ENCODE results near the gene CCDC33.

The CCDC33 gene

GRCh38 chr15:74200412-74200815, 35.7 kb upstream of the CCDC33 start (continued):
- peak; percentile 38; the same call in 1 of the 2 replicates for TF ChIP-seq PRDM10 (tag by site-specific recombination; IDR thresholded peaks at IDR 0.05)
- 0 out of 2 replicates have a peak, but pooled peaks have one; percentile 67 for TF ChIP-seq PATZ1 (tag by site-specific recombination; IDR thresholded peaks at IDR 0.05)
- TF ChIP-seq HOXC10 (CRISPR knock-in tag; IDR thresholded peaks at IDR 0.05), result no peak
- 0 out of 2 replicates have a peak, but pooled peaks have one; percentile 30 for TF ChIP-seq IKZF3 (tag by site-specific recombination; IDR thresholded peaks at IDR 0.05)
- no peak for TF ChIP-seq PBX3 (CRISPR knock-in tag; IDR thresholded peaks at IDR 0.05)
- no peak for TF ChIP-seq ZNF16 (tag by site-specific recombination; IDR thresholded peaks at IDR 0.05; ENCODE audit: low read depth)
- no peak for TF ChIP-seq ZNF132 (tag by site-specific recombination; IDR thresholded peaks at IDR 0.05; ENCODE audit: borderline replicate concordance)
- no peak for TF ChIP-seq GLI2 (tag by site-specific recombination; IDR thresholded peaks at IDR 0.05; ENCODE audit: borderline replicate concordance, low read depth)
- TF ChIP-seq ZEB2 (tag by site-specific recombination; IDR thresholded peaks at IDR 0.05), result peak; percentile 10; the same call in 1 of the 2 replicates
- TF ChIP-seq ZNF621 (tag by site-specific recombination; IDR thresholded peaks at IDR 0.05), result no peak
- no peak for TF ChIP-seq ZNF157 (tag by site-specific recombination; IDR thresholded peaks at IDR 0.05)
- no peak for TF ChIP-seq ZBTB8A (tag by site-specific recombination; IDR thresholded peaks at IDR 0.05)
- no peak for TF ChIP-seq ZNF133 (tag by site-specific recombination; IDR thresholded peaks at IDR 0.05)
- TF ChIP-seq ZNF19 (tag by site-specific recombination; IDR thresholded peaks at IDR 0.05; ENCODE audit: low read depth), result no peak
- TF ChIP-seq ZNF112 (tag by site-specific recombination; IDR thresholded peaks at IDR 0.05), result no peak
- TF ChIP-seq KLF7 (tag by site-specific recombination; IDR thresholded peaks at IDR 0.05; ENCODE audit: borderline replicate concordance), result no peak
- no peak for TF ChIP-seq ZNF664 (tag by site-specific recombination; IDR thresholded peaks at IDR 0.05)
- TF ChIP-seq BCL11A (tag by site-specific recombination; IDR thresholded peaks at IDR 0.05; ENCODE audit: low read depth), result 0 out of 2 replicates have a peak, but pooled peaks have one; percentile 20

- peak overlapping the region; percentile 78 for H3K27ac ChIP-seq (ENCODE audit: extremely low read depth, low read depth, low read length)
- TF ChIP-seq ZNF514 (tag by site-specific recombination; IDR thresholded peaks at IDR 0.05), result no peak
- TF ChIP-seq ZNF239 (tag by site-specific recombination; IDR thresholded peaks at IDR 0.05), result no peak
- no peak for TF ChIP-seq ZBTB49 (tag by site-specific recombination; IDR thresholded peaks at IDR 0.05; ENCODE audit: low read depth)
- 0 out of 2 replicates have a peak, but pooled peaks have one; percentile 36 for TF ChIP-seq ZNF10 (tag by site-specific recombination; IDR thresholded peaks at IDR 0.05)
- no peak for TF ChIP-seq ZNF350 (tag by site-specific recombination; IDR thresholded peaks at IDR 0.05)
- no peak for TF ChIP-seq ZBTB8A (tag by site-specific recombination; IDR thresholded peaks at IDR 0.05)
- TF ChIP-seq ZNF19 (tag by site-specific recombination; IDR thresholded peaks at IDR 0.05; ENCODE audit: low read depth), result no peak
- no peak for TF ChIP-seq ZNF112 (tag by site-specific recombination; IDR thresholded peaks at IDR 0.05)
- no peak for TF ChIP-seq ZSCAN18 (tag by site-specific recombination; IDR thresholded peaks at IDR 0.05)
- no peak for TF ChIP-seq ZNF785 (tag by site-specific recombination; IDR thresholded peaks at IDR 0.05)
- no peak for TF ChIP-seq ZNF221 (tag by site-specific recombination; IDR thresholded peaks at IDR 0.05; ENCODE audit: borderline replicate concordance)
Measured at GRCh38 chr15:74200871-74201419, 35.2 kb upstream of the CCDC33 start.

More at GRCh38 chr15:74200871-74201419, 35.2 kb upstream of the CCDC33 start:
- Histone ChIP-seq H3K36me3 (ENCODE audit: control insufficient read depth in 2 of 2, insufficient read depth in 1 of 2, low read length in 2 of 2) (no peaks in the 10 kb centered on the region), H3K4me1 (ENCODE audit: control insufficient read depth, insufficient read depth, low read length) (peaks cover 52% of the 10 kb centered on the region), H3K9me3 (ENCODE audit: control insufficient read depth, insufficient read depth, low read depth, low read length) (no peaks in the 10 kb centered on the region), H3K4me3 (ENCODE audit: low read depth, low read length) (no peak overlapping the region)
- POLR2A ChIA-PET, result interaction anchor here (1.3 to 3.1 kb wide), 3 partner anchors 8 to 39 kb away, joined by 5 to 21 read pairs (median 5); no protein-coding TSS in a partner anchor
- CTCF ChIA-PET, result interaction anchor here (0.6 to 2.9 kb wide), 9 partner anchors 11 to 122 kb away, joined by 3 to 9 read pairs (median 4); no protein-coding TSS in a partner anchor
